ENCODE data around the gene TNFAIP8L2. TPM values are rescaled to one million over a fixed set of nuclear protein-coding genes. Genes with fewer than 3 reads are reported as not detected.

Gene TNFAIP8L2
- total and polyA plus RNA-seq, 2 donors (not counting 3 experiments of a cell fraction or from before 2014, with no cell fraction given), result 0.06 TPM; not detected in 1

DNA sequence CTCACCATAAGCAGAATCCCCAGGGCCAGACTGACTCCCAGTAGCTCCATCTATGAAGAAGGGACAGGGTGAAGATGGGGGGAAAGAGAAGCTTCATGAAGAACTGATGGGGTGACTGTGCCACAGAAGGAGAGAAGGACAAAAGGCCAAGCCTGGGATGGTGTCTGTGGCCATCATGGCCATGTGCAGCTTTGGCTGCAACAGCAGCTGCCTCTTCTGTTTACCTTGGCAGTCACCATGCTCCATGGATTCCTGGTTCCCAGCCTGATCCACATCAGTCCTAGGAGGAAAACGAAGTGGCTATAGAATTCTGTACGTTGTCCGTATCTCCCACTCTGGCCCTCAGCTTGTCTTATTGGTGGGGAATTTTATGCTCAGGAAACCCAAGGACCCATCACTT lies 22.1 kb upstream of the TNFAIP8L2 start:
- no peak for TF ChIP-seq EZH2 (IDR thresholded peaks at IDR 0.05; ENCODE audit: borderline replicate concordance, low read depth, low read length, severe bottlenecking)
- no peak for TF ChIP-seq POLR2A (IDR thresholded peaks at IDR 0.05; ENCODE audit: low read depth, low read length)
- H3K4me1 ChIP-seq (ENCODE audit: control insufficient read depth, extremely low read depth, insufficient read depth, low read length), result peaks cover 6% of the 10 kb centered on the region
- no peak overlapping the region for H2AFZ ChIP-seq (ENCODE audit: low read depth, low read length)
- no peaks in the 10 kb centered on the region for H3K79me2 ChIP-seq (ENCODE audit: control insufficient read depth, insufficient read depth, low read length)
- no peak for FAIRE-seq
- peaks cover 2 to 52% of the 10 kb centered on the region in 2 experiments for H3K36me3 ChIP-seq (ENCODE audit: control insufficient read depth in 2 of 2, extremely low read depth in 1 of 2, insufficient read depth in 2 of 2, low read length in 2 of 2)
- H3K9ac ChIP-seq (replicated peaks; ENCODE audit: extremely low read depth, insufficient read depth, low read length), result no peak overlapping the region
- H3K27ac ChIP-seq (ENCODE audit: insufficient read depth, low read depth, low read length), result no peak overlapping the region
- H3K4me3 ChIP-seq (replicated peaks in 1 of 3; ENCODE audit: insufficient read depth in 1 of 3, low read depth in 1 of 3, low read length in 3 of 3), result no peak overlapping the region
- no peaks in the 10 kb centered on the region for H3K9me3 ChIP-seq (replicated peaks; ENCODE audit: control insufficient read depth, insufficient read depth, low read length)
- no TSS peak for BruUV-seq (replicated peaks)
- CTCF ChIA-PET, result interaction anchor here (0.7 to 6.6 kb wide), 3 partner anchors 21 to 35 kb away, joined by 3 to 53 read pairs (median 7); no protein-coding TSS in a partner anchor
- intact Hi-C loops (cut with micrococcal nuclease) (loop anchor here (1.0 kb wide), 1 partner anchor 10 kb away; no protein-coding TSS in a partner anchor), dilution Hi-C loops (cut with MboI; ENCODE audit: extremely low pct_ligation_motif_present, low sequenced_read_pairs) (no loop called here)
- H3K4me2 ChIP-seq (ENCODE audit: insufficient read depth, low read length), result no peak overlapping the region
- H3K9me1 ChIP-seq (replicated peaks; ENCODE audit: control insufficient read depth, extremely low read depth, insufficient read depth, low read length), result no peaks in the 10 kb centered on the region
- H4K20me1 ChIP-seq (replicated peaks; ENCODE audit: control insufficient read depth, extremely low read depth, insufficient read depth, low read length), result no peaks in the 10 kb centered on the region
- no peaks in the 10 kb centered on the region for H3K27me3 ChIP-seq (ENCODE audit: control insufficient read depth in 2 of 2, insufficient read depth in 2 of 2, low read length in 2 of 2)
- POLR2A ChIA-PET, result no interaction called here
- DNase-seq (ENCODE audit: low read depth, low spot score), result no peak

DNA sequence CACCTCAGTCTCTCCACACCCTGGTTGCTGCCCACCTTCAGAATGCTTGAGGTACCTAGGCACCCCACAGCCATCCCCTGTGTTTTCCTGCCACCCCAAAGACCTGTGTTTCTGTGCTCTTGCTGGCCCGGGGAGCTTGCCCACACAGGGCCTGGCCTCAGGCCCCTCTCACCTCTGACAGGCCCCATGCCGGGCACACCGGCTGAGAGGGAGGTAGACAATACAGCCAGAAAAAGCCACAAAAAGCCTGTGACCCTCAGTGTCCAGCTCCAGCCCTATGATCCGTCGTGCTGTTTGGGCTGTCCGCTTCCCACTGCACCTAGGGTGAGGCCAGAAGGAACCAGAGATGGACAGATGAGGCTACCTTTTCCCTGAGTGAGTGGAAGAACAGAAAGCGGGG lies 21.5 kb upstream of the TNFAIP8L2 start:
- H3K4me1 ChIP-seq (ENCODE audit: control insufficient read depth, extremely low read depth, insufficient read depth, low read length), result peaks cover 6% of the 10 kb centered on the region
- no peak overlapping the region for H3K9ac ChIP-seq (replicated peaks; ENCODE audit: extremely low read depth, insufficient read depth, low read length)
- BruUV-seq (replicated peaks), result no TSS peak
- no peaks in the 10 kb centered on the region for H3K9me1 ChIP-seq (replicated peaks; ENCODE audit: control insufficient read depth, extremely low read depth, insufficient read depth, low read length)
- DNase-seq (ENCODE audit: low read depth, low spot score) (no peak), FAIRE-seq (no peak)
- no peaks in the 10 kb centered on the region for H3K27me3 ChIP-seq (ENCODE audit: control insufficient read depth in 2 of 2, insufficient read depth in 2 of 2, low read length in 2 of 2)
- H3K79me2 ChIP-seq (ENCODE audit: control insufficient read depth, insufficient read depth, low read length), result no peaks in the 10 kb centered on the region
- TF ChIP-seq, protein P1, sequence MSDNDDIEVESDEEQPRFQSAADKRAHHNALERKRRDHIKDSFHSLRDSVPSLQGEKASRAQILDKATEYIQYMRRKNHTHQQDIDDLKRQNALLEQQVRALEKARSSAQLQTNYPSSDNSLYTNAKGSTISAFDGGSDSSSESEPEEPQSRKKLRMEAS (IDR thresholded peaks at IDR 0.05; ENCODE audit: insufficient read depth, insufficient read length), result no peak
- intact Hi-C loops (cut with micrococcal nuclease) (loop anchor here (1.0 kb wide), 1 partner anchor 9 kb away; no protein-coding TSS in a partner anchor), dilution Hi-C loops (cut with MboI; ENCODE audit: extremely low pct_ligation_motif_present, low sequenced_read_pairs) (no loop called here)
- peaks cover 2 to 57% of the 10 kb centered on the region in 2 experiments for H3K36me3 ChIP-seq (ENCODE audit: control insufficient read depth in 2 of 2, extremely low read depth in 1 of 2, insufficient read depth in 2 of 2, low read length in 2 of 2)
- no peak overlapping the region for H3K4me2 ChIP-seq (ENCODE audit: insufficient read depth, low read length)
- H4K20me1 ChIP-seq (replicated peaks; ENCODE audit: control insufficient read depth, extremely low read depth, insufficient read depth, low read length), result no peaks in the 10 kb centered on the region
- H3K27ac ChIP-seq (ENCODE audit: insufficient read depth, low read depth, low read length), result no peak overlapping the region
- H2AFZ ChIP-seq (ENCODE audit: low read depth, low read length), result no peak overlapping the region
- no peaks in the 10 kb centered on the region for H3K9me3 ChIP-seq (replicated peaks; ENCODE audit: control insufficient read depth, insufficient read depth, low read length)
- CTCF ChIA-PET, result interaction anchor here (0.6 to 6.6 kb wide), 6 partner anchors 13 to 45 kb away, joined by 3 to 53 read pairs (median 3); no protein-coding TSS in a partner anchor
- no peak overlapping the region for H3K4me3 ChIP-seq (replicated peaks in 1 of 3; ENCODE audit: insufficient read depth in 1 of 3, low read depth in 1 of 3, low read length in 3 of 3)
- POLR2A ChIA-PET, result no interaction called here
